HG02973 (cell line): ENCODE results near the gene HIC1.

Experiments
- ATAC-seq: cut with Tn5 transposase; IDR thresholded peaks from one replicate; pipeline ENCODE4 v1.9.1; 2021; ENCODE audit warnings: moderate library complexity; ENCODE audit not compliant: unreplicated experiment

The HIC1 gene

DNA sequence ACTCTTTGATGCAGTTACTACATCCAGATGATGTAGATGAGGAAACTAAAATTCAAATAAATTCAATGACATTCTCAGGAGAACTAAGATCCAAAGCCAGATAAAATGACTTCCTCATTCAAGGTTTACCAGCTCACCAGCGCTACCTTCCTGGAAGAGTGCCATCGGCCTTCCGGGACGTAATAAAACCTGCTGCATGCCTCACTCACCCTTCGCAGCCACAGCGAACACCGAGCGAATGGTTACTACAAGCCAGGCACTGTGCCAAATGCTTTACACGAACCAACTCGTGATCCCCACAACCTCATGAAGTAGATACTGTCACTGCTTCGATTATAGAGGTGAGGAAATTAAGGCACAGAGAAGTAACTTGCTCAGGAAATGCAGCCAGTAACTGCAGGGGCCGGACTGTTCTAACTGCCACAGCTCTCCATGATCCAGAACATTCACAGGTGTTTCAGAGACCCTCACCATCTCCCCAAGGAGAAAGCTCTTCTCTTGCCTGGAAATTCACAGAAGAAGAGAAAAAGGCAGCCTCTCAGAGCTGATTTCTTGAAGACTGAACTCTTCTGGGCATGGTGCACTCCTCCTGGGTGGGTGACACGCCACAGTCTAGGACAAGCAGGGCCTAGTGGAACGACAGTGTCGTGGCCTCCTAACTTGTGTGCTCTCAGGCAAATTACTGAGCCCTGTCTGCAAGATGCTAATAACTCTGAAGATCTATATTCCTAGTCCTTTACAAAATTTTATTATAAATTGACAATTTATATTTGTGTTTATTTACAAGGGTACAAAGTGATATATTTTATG is 46.8 kb downstream of the HIC1 start:
- no peak for ATAC-seq

GRCh38 chr17:2102931-2103809 is 48.3 kb downstream of the HIC1 start:
- no peak for ATAC-seq

GRCh38 chr17:2105663-2106062 is 50.8 kb downstream of the HIC1 start:
- no peak for ATAC-seq

- ATAC-seq: no peak
Measured at GRCh38 chr17:2106308-2106955, 51.5 kb downstream of the HIC1 start.

- ATAC-seq: no peak
Measured at GRCh38 chr17:2107050-2107449, 52.1 kb downstream of the HIC1 start.

DNA sequence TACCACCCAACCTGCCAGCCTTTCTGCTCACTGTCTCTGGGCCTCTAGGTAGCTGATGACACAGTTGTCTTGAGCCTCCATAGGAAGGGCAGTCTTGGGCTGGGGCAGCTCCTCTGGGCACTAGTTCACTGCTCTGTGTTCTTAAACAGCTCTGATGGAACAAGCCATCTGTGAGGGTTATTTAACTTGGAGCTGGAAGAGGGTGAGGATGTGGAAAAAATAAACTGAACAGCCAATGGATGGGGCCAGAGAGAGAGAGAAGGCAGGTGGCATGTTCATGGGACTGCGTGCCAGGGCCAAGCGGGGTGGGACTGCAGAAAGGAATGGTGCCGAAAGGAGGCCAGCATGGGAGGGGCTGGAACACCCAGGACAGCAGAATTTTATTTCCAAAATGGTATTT is 52.6 kb downstream of the HIC1 start:
- no peak for ATAC-seq

DNA sequence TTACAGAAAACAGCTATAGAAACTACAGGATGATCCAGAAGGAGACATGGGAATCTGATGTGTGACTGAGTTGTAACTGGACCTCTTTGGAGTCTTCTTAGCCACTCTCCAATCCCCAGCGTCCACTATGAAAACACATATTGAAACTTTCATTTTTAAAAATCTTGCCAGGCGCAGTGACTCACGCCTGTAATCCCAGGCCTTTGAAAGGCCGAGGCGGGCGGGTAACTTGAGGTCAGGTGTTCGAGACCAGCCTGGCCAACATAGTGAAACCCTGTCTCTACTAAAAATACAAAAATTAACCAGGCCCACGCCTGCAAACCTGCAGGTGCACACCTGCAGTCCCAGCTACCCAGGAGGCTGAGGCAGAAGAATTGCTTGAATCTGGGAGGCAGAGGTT is 53.3 kb downstream of the HIC1 start:
- no peak for ATAC-seq

DNA sequence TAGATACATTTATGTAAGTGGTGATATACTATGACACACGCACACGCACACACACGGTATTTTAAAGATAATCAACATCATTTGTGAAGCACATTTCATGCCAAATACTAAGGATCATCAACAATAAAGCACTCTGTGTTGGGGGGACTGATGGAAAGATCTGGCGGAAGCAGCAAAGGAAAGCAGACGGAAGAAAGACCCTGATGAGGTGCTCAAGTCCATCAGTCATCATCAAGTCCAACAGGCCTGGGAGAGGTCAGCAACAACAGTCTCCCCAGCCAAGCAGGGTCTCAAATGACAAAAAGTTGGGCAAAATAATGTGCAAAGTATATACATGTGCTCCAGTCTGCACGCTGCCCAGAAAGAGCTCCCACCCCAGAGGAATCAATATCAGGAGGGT is 55.5 kb downstream of the HIC1 start:
- no peak for ATAC-seq

DNA sequence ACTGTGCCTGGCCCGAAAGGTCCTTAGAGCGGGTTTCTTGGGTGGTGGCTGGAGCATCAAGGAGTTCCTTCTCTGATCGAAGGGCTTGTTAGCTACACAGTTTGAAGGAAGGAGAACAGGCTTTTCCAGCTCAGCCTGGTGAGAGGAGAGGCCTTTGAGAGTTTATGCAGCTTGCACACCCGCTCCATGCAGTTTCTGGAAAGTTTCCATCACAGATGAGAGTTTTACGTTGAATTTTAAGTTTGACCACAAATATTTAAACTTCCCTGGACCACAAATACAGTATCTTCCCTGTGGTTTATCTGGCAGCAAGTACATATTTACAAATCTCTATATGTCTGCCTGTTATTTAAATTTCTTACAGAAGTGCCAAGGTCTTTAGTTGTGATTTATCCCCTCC is 56.8 kb downstream of the HIC1 start:
- no peak for ATAC-seq
